ENCODE results near the gene RAD51B.
"Not testable (repeated sequence)": the region's sequence is repeated elsewhere in the genome, so short reads cannot be mapped to it uniquely, and the experiment has no call there.

RAD51B gene

GRCh38 chr14:68216079-68216478 is 396.5 kb downstream of the RAD51B start:
- peak; percentile 52 to 72 (median 53) for DNase-seq

- DNase-seq: no peak
These were observed 397.4 kb downstream of the RAD51B start for GRCh38 chr14:68216957-68217356.

GRCh38 chr14:68217791-68218340 is 398.3 kb downstream of the RAD51B start:
- DNase-seq: no peak

GRCh38 chr14:68219407-68219806 is 399.8 kb downstream of the RAD51B start:
- DNase-seq: no peak

GRCh38 chr14:68221046-68221445 is 401.5 kb downstream of the RAD51B start:
- DNase-seq: not testable (repeated sequence)

DNA sequence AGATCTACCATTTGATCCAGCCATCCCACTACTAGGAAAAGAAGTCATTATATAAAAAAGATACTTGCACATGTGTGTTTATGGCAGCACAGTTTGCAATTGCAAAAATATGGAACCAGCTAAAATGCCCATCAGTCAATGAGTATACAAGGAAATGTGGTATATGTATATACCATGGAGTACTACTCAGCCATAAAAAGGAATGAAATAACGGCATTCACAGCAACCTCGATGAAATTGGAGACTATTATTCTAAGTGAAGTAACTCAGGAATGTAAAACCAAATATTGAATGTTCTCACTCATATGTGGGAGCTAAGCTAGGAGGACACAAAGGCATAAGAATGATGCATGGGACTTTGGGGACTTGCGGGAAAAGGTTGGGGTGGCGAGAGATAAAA is 402.6 kb downstream of the RAD51B start:
- DNase-seq: no peak

GRCh38 chr14:68222726-68223125 is 403.1 kb downstream of the RAD51B start:
- no peak for DNase-seq

DNA sequence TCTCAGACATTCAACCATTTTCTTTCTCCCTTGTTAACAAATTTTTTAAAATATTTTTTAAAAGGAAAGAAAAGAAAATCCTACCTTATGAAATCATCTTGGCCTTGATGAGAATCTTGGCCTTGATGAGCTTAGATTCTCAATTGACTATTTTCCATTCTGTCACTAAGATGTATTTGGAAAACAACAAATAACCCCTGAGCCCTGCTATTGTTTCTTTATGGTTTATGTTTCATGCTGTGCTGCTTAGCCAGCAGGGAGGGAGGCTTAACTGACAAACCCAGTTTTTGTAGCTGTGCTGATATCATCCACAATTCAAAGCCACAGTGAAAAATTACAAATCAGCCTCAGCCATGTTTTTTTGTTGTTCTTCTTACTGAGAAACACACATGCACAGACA is 404.1 kb downstream of the RAD51B start:
- no peak for DNase-seq

DNA sequence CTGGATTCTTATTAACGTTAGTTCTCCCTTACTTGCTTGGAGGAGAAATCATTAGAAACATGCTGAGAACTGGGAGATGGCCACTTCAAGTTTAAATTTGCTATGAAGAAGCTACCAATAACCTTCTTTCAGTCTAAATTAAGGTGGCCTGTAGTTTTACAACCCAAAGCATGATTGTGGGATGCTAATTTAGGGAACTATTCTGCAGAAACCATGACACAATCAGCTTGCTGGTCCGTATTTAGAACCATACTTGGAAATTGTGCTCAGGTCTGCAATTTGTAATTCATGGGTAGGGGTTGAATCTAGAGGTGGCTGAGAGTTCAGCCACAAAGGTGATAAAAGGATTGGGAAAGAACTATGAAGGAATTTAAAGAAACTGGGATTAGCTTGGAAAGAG is 405.7 kb downstream of the RAD51B start:
- no peak for DNase-seq

DNA sequence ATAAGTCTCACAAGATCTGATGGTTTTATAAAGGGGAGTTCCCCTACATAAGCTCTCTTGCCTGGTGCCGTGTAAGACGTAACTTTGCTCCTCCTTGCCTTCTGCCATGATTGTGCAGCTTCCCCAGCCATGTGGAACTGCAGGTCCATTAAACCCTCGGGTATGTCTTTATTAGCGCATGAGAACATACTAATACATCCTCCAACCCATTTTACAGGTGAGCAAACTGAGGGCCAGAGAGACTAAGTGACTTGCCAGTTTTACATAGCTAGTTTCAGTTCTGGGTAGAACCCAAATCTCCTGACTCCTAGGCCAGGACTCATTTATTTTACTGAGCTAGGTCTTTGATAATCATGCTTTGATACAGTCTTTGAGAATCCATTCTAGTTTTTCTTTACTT is 406.9 kb downstream of the RAD51B start:
- DNase-seq: no peak

- DNase-seq: no peak
These were observed 409.1 kb downstream of the RAD51B start for GRCh38 chr14:68228656-68229055.

- DNase-seq: peak; percentile 47 to 73 (median 48)
These were observed 410.0 kb downstream of the RAD51B start for GRCh38 chr14:68229423-68230100.

DNA sequence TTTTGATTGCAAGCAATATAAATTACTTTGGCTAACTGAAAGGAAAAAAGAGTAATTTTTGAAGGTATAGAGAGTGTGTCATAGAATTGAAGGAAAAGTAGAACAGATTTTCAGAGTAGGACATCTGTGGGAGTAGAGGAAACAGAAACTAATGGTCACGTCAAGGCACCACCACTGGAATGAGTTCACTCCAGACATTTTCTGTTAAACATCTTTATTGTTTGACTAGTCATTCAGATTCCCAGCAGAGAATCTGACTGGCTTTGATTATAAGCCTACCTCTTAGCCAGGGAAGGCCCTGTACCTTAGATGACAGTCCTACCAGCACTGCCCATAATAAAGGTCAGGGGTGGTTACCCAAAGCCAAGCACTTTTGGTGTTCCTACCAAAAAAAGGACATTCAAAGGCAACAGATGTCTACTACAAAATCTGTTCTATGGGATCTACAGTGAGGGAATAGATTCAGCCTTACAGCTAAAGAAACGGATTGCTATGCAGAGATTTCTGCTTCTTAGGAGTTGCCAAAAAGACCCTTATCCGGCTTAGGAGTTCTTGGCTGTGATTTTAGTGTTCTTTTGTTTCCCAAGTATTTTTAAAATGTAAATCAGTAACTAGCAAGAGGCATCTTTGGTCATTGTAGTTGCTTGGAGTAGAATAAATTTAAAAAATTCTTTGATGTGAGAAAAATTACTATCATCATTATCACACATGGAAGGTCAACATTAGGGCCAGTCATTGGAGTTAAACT is 410.8 kb downstream of the RAD51B start:
- peak; percentile 43 to 80 (median 50) for DNase-seq

- DNase-seq: no peak
These were observed 411.6 kb downstream of the RAD51B start for GRCh38 chr14:68230950-68231717.

DNA sequence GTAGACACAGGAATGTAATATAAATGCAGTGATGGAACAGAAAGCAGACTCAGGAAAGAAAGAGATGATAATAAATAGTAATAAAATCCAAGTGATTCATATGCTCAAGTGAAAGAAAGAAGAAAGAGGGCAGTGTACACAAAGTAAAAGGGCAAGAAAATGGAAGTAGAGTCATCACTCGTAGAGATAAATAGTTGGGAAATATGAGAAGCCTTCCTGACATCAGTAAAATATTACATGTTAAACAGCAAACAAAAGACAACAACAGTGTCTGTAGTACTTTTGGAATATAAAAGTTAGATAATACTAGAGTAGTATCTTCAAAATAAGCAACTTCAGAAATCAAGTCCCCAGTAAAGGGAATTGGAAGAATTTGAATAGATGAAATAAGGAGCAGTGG is 412.3 kb downstream of the RAD51B start:
- DNase-seq: peak in 2 of 3 donors; percentile 40 to 65

- peak; percentile 93 to 99 (median 98) for DNase-seq
These were observed 412.9 kb downstream of the RAD51B start for GRCh38 chr14:68232300-68233055.

- DNase-seq: no peak
These were observed 413.7 kb downstream of the RAD51B start for GRCh38 chr14:68233101-68233784.

DNA sequence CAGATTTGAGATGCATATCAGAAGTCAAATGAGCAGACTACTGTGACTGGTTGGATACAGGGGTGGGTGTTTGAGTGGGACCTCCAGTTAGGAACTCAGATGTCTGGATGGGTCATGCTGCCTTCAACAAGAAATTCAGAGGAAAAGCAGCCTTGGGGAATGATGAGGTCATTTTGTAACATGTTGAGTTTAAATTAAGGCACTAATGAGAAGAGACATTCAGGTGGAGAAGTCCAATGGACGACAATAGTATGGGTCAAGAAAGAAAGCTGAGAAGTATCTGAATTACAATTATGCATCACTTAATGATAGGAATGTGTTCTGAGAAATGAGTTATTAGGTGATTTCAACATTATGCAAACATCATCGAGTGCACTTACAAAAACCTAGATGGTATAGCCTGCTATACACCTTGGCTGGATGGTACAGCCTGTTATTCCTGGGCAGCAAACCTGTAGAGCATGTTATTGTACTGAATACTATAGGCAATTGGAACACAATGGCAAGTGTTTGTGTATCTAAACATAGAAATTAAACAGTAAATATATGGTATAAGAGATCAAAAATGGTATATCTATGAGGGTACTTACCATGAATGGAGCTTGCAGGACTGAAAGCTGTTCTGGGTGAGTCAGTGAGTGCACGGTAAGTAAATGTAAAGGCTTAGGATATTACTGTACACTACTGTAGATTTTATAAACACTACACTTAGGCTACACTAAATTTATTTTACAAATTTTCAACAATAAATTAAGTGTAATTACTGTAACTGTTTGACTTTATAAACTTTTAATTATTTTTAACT is 414.7 kb downstream of the RAD51B start:
- no peak for DNase-seq

DNA sequence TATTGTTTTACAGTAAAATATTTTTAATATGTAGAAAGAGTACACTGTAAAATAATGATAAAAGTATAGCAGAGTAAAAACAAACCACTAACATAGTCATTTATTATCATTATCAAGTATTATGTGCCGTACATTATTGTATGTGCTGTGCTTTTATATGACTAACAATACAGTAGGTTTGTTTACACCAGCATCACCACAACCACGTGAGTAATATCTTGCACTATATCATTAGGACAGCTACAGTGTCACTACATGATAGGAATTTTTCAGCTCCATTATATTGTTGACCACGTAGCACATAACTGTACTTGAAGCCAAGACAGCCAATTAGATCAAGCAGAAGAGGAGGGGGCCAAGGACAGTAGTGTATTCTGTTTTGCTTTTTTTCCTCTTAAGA is 415.4 kb downstream of the RAD51B start:
- DNase-seq: no peak

GRCh38 chr14:68236582-68237458 is 417.2 kb downstream of the RAD51B start:
- no peak for DNase-seq

Data from suppressor macrophage treated with lipopolysaccharide for 1 hour (primary cell).